WERI-Rb-1 (cell line): ENCODE results near the gene HOXC11.

Experiments used
- DNase-seq: peaks from one replicate; pipeline ENCODE4 v3.0.0-alpha.2; 2020
- H3K27ac ChIP-seq: fragments of 250-450 bp; sonication (Bioruptor Pico); 2 replicates; pipeline ENCODE4 v1.5.1; 2020; ENCODE audit warnings: mild to moderate bottlenecking, moderate library complexity
- H3K27me3 ChIP-seq: fragments of 250-450 bp; sonication (Bioruptor Pico); 2 replicates; pipeline ENCODE4 v1.5.1; 2021; ENCODE audit warnings: mild to moderate bottlenecking, low read depth, moderate library complexity; ENCODE audit not compliant: insufficient read depth, severe bottlenecking
- H3K36me3 ChIP-seq: fragments of 250-450 bp; sonication (Bioruptor Pico); 2 replicates; pipeline ENCODE4 v1.5.1; 2020; ENCODE audit warnings: mild to moderate bottlenecking, moderate library complexity
- H3K4me3 ChIP-seq: 2 replicates; pipeline ENCODE4 v1.5.1; 2011; ENCODE audit warnings: low read depth, mild to moderate bottlenecking, control low read depth, low read length
- H3K9me3 ChIP-seq: fragments of 250-450 bp; sonication (Bioruptor Pico); 2 replicates; pipeline ENCODE4 v1.5.1; 2021; ENCODE audit warnings: mild to moderate bottlenecking, moderate library complexity; ENCODE audit not compliant: severe bottlenecking
- CTCF ChIP-seq: IDR thresholded peaks from 2 replicates; pipeline ENCODE4 v1.5.1; 2011; ENCODE audit warnings: low read depth, mild to moderate bottlenecking, control low read depth, inconsistent platforms, low read length

HOXC11 gene

GRCh38 chr12:53941750-53942149 is 31.2 kb upstream of the HOXC11 start:
- Histone ChIP-seq H3K36me3 (no peaks in the 10 kb centered on the region), H3K4me3 (no peak overlapping the region), H3K9me3 (no peaks in the 10 kb centered on the region), H3K27ac (no peak overlapping the region), H3K27me3 (peaks cover 57% of the 10 kb centered on the region)
- TF ChIP-seq CTCF, result no peak
- DNase-seq, result no peak

GRCh38 chr12:53942467-53942997 is 30.4 kb upstream of the HOXC11 start:
- no peak for TF ChIP-seq CTCF
- Histone ChIP-seq H3K9me3 (no peaks in the 10 kb centered on the region), H3K27me3 (peaks cover 50% of the 10 kb centered on the region), H3K4me3 (no peak overlapping the region), H3K27ac (no peak overlapping the region), H3K36me3 (no peaks in the 10 kb centered on the region)
- DNase-seq, result no peak

GRCh38 chr12:53944209-53944608 is 28.7 kb upstream of the HOXC11 start:
- no peak for DNase-seq
- Histone ChIP-seq H3K27ac (no peak overlapping the region), H3K9me3 (no peaks in the 10 kb centered on the region), H3K4me3 (no peak overlapping the region), H3K36me3 (no peaks in the 10 kb centered on the region), H3K27me3 (peaks cover 37% of the 10 kb centered on the region)
- no peak for TF ChIP-seq CTCF

- DNase-seq, result no peak
- H3K27me3 ChIP-seq, result peaks cover 37% of the 10 kb centered on the region
- no peak overlapping the region for H3K27ac ChIP-seq
- TF ChIP-seq CTCF, result no peak
- no peaks in the 10 kb centered on the region for H3K9me3 ChIP-seq
- H3K36me3 ChIP-seq, result no peaks in the 10 kb centered on the region
- H3K4me3 ChIP-seq, result no peak overlapping the region
Measured at GRCh38 chr12:53944907-53945847, 27.7 kb upstream of the HOXC11 start.

GRCh38 chr12:53947743-53948142 is 25.2 kb upstream of the HOXC11 start:
- TF ChIP-seq CTCF, result no peak
- H3K27ac ChIP-seq, result no peak overlapping the region
- no peak for DNase-seq
- no peaks in the 10 kb centered on the region for H3K36me3 ChIP-seq
- no peaks in the 10 kb centered on the region for H3K9me3 ChIP-seq
- H3K4me3 ChIP-seq, result no peak overlapping the region
- peaks cover 52% of the 10 kb centered on the region for H3K27me3 ChIP-seq
